ENCODE results near the gene PRR5L. TPM values are rescaled to one million over a fixed set of nuclear protein-coding genes. Genes with fewer than 3 reads are reported as not detected.

Gene PRR5L
- polyA plus RNA-seq, 1 of the 3 experiments (the other 2 are of a cell fraction) = 0.46 TPM

- TF ChIP-seq USF2 (IDR thresholded peaks at IDR 0.05; ENCODE audit: borderline replicate concordance, low read depth, low read length) (no peak), MAX (IDR thresholded peaks at IDR 0.05; ENCODE audit: low read depth) (no peak)
- no peaks in the 10 kb centered on the region for H3K4me1 ChIP-seq (ENCODE audit: control insufficient read depth in 1 of 2, insufficient read depth in 2 of 2, low read depth in 1 of 2, low read length in 1 of 2)
- H3K27me3 ChIP-seq (ENCODE audit: insufficient read depth) = no peaks in the 10 kb centered on the region
- H3K9me2 ChIP-seq = no peaks in the 10 kb centered on the region
- H3K79me2 ChIP-seq (ENCODE audit: insufficient read depth) = no peaks in the 10 kb centered on the region
- H3K4me3 ChIP-seq (ENCODE audit: low read depth in 2 of 2, low read length in 1 of 2) = no peak overlapping the region
- no peak for DNase-seq
- H3K27ac ChIP-seq (ENCODE audit: low read depth in 2 of 2, low read length in 1 of 2) = no peak overlapping the region
- WGBS (ENCODE audit: low lambda C conversion rate) = 80% methylated on average over 8 of the region's 11 CpGs
- H3K4me2 ChIP-seq = no peak overlapping the region
- ChIA-PET POLR2A (no interaction called here), CTCF (interaction anchor here (0.7 kb wide), 1 partner anchor 76 kb away, joined by 3 read pairs; no protein-coding TSS in a partner anchor)
- H2AFZ ChIP-seq (ENCODE audit: low read depth) = no peak overlapping the region
- no peaks in the 10 kb centered on the region for H4K20me1 ChIP-seq (ENCODE audit: insufficient read depth)
- no peak overlapping the region for H3K9ac ChIP-seq
- no peaks in the 10 kb centered on the region for H3K36me3 ChIP-seq (replicated peaks in 1 of 2; ENCODE audit: control insufficient read depth in 1 of 2, insufficient read depth in 2 of 2, low read length in 1 of 2)
- H3K9me3 ChIP-seq = no peaks in the 10 kb centered on the region
- no peaks in the 10 kb centered on the region for H3F3A ChIP-seq (replicated peaks; ENCODE audit: insufficient read depth)
Observed at GRCh38 chr11:36402568-36403170, 106.6 kb downstream of the PRR5L start.

GRCh38 chr11:36403661-36404060 lies 107.6 kb downstream of the PRR5L start:
- DNase-seq = no peak
- POLR2A ChIA-PET = no interaction called here
- WGBS (ENCODE audit: low lambda C conversion rate) = 81% methylated on average over 1 of the region's 1 CpG

More at GRCh38 chr11:36403661-36404060, 107.6 kb downstream of the PRR5L start:
- Histone ChIP-seq H3K4me1 (ENCODE audit: control insufficient read depth in 1 of 2, insufficient read depth in 2 of 2, low read depth in 1 of 2, low read length in 1 of 2) (no peaks in the 10 kb centered on the region), H3K27me3 (ENCODE audit: insufficient read depth) (no peaks in the 10 kb centered on the region), H2AFZ (ENCODE audit: low read depth) (no peak overlapping the region), H3K27ac (ENCODE audit: low read depth in 2 of 2, low read length in 1 of 2) (no peak overlapping the region), H3K36me3 (replicated peaks in 1 of 2; ENCODE audit: control insufficient read depth in 1 of 2, insufficient read depth in 2 of 2, low read length in 1 of 2) (no peaks in the 10 kb centered on the region), H3K79me2 (ENCODE audit: insufficient read depth) (no peaks in the 10 kb centered on the region), H3K9me2 (no peaks in the 10 kb centered on the region), H3K9ac (no peak overlapping the region), H3K4me2 (no peak overlapping the region), H3K9me3 (no peaks in the 10 kb centered on the region), H3K4me3 (ENCODE audit: low read depth in 2 of 2, low read length in 1 of 2) (no peak overlapping the region), H3F3A (replicated peaks; ENCODE audit: insufficient read depth) (no peaks in the 10 kb centered on the region), H4K20me1 (ENCODE audit: insufficient read depth) (no peaks in the 10 kb centered on the region)
- no peak for TF ChIP-seq REST (IDR thresholded peaks at IDR 0.05; ENCODE audit: low read depth, low read length)
- CTCF ChIA-PET = no interaction called here

Data from SK-N-SH (cell line).